BJ (cell line): ENCODE results near the gene C14orf180. TPM values are rescaled to one million over a fixed set of nuclear protein-coding genes. Genes with fewer than 3 reads are reported as not detected.

Experiments used
- CTCF ChIA-PET: fragments of 350-600 bp; formaldehyde crosslinking; extraction: SDS; loops from one replicate; lab custom pipeline; 2021; ENCODE audit warnings: antibody characterized with exemption, inconsistent platforms; lab: Yijun Ruan, JAX
- POLR2A ChIA-PET: fragments of 300-600 bp; sonication (Branson Sonifier 250); formaldehyde crosslinking; extraction: SDS; loops from one replicate; lab custom pipeline; 2021; ENCODE audit warnings: antibody characterized with exemption; lab: Charles Lee
- DNase-seq: peaks from one replicate; pipeline ENCODE4 v3.0.0-alpha.2; 2011; ENCODE audit warnings: low read depth
- H3K27me3 ChIP-seq: 2 replicates; pipeline ENCODE4 v1.6.0; 2011; ENCODE audit warnings: low read length; ENCODE audit not compliant: control insufficient read depth, insufficient read depth
- H3K36me3 ChIP-seq: 2 replicates; pipeline ENCODE4 v1.5.1; 2011; ENCODE audit warnings: low read length; ENCODE audit not compliant: control insufficient read depth, insufficient read depth
- H3K4me3 ChIP-seq: 2 replicates; pipeline ENCODE4 v1.5.1; 2011; ENCODE audit warnings: low read depth, mild to moderate bottlenecking, control low read depth, low read length
- polyA plus RNA-seq: library from polyadenylated mRNA; depleted of rRNA; stranded (reverse); fragments of >200 nt; gene quantifications from 2 replicates; pipeline ENCODE4 v1.2.3, GENCODE V29; 2011
- TF ChIP-seq, protein P1 (sequence below): IDR thresholded peaks from 2 replicates; pipeline ENCODE4 v1.5.1; 2011; ENCODE audit warnings: low read depth, mild to moderate bottlenecking, control low read depth, inconsistent platforms, low read length, moderate library complexity; ENCODE audit not compliant: insufficient read depth

Gene C14orf180
- polyA plus RNA-seq, 1 experiment, result not detected

DNA sequence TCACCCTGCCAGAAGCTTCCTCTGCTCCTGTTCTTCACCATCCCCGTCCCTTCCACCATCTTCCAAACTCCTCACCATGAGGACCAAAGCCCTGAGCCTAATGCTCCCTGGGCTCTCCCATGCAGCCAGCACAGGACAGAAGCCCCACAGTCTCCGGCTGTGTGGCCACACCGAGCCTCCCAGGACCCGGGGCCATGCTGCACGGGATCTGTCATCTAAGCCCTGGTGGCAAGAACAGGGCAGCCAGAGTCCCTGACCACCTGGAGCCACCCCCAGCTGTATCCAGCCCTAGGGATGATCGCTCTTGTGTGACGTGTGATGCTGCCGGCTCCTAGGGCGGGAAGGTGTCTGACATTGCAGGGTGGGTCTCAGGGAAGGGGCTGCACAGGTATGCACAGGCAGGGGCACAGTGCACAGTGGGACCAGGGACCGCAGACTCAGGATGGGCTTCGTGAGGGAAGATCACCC lies 16.9 kb downstream of the C14orf180 start:
- TF ChIP-seq, protein P1, sequence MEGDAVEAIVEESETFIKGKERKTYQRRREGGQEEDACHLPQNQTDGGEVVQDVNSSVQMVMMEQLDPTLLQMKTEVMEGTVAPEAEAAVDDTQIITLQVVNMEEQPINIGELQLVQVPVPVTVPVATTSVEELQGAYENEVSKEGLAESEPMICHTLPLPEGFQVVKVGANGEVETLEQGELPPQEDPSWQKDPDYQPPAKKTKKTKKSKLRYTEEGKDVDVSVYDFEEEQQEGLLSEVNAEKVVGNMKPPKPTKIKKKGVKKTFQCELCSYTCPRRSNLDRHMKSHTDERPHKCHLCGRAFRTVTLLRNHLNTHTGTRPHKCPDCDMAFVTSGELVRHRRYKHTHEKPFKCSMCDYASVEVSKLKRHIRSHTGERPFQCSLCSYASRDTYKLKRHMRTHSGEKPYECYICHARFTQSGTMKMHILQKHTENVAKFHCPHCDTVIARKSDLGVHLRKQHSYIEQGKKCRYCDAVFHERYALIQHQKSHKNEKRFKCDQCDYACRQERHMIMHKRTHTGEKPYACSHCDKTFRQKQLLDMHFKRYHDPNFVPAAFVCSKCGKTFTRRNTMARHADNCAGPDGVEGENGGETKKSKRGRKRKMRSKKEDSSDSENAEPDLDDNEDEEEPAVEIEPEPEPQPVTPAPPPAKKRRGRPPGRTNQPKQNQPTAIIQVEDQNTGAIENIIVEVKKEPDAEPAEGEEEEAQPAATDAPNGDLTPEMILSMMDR, result no peak
- Histone ChIP-seq H3K36me3 (no peaks in the 10 kb centered on the region), H3K4me3 (no peak overlapping the region), H3K27me3 (peaks cover 1% of the 10 kb centered on the region; the same call in 1 of the 2 replicates)
- CTCF ChIA-PET, result no interaction called here
- POLR2A ChIA-PET, result no interaction called here
- no peak for DNase-seq

DNA sequence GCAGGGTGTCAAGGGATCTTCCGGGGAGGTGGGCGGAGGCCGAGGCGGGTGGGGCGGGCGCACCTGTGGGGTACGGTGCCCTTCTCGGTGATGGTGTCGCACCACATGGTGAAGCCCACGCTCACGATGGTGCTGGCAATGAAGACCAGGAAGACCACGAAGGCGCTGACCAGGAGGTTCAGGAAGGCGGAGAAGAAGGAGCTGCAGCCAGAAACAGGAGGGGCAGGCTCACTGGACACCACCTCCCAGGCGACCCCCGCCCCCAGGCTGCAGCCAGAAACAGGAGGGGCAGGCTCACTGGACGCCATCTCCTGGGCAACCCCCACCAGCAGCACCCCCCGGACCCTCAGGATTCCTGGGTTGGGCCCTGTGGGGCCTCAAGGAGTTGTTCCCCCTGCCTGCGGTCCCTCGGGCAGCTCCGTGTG lies 17.4 kb downstream of the C14orf180 start:
- Histone ChIP-seq H3K27me3 (peaks cover 1% of the 10 kb centered on the region; the same call in 1 of the 2 replicates), H3K36me3 (no peaks in the 10 kb centered on the region), H3K4me3 (no peak overlapping the region)
- TF ChIP-seq, protein P1, result no peak
- POLR2A ChIA-PET, result no interaction called here
- no peak for DNase-seq
- CTCF ChIA-PET, result no interaction called here

DNA sequence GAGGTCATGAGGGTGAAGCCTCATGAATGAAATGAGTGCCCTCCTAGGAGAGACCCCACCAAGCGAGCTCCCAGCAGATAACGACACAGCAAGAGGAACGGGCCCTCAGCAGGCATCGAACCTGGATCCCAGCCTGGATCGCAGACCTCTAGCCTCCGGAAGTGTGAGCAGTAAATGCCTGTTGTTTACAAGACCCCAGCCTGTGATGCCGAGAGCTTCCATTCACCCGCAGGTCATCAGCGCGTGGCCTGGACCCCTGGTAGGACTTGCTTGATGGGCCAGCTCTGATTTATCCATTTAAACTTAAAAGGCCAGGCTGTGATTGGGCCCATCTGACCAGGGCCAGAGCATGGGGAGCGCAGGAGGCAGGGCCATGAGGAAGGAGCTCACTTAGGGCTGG lies 18.0 kb downstream of the C14orf180 start:
- no peak for DNase-seq
- ChIA-PET CTCF (no interaction called here), POLR2A (no interaction called here)
- H3K27me3 ChIP-seq, result peaks cover 1% of the 10 kb centered on the region; the same call in 1 of the 2 replicates
- H3K4me3 ChIP-seq, result no peak overlapping the region
- TF ChIP-seq, protein P1, result no peak
- H3K36me3 ChIP-seq, result no peaks in the 10 kb centered on the region

DNA sequence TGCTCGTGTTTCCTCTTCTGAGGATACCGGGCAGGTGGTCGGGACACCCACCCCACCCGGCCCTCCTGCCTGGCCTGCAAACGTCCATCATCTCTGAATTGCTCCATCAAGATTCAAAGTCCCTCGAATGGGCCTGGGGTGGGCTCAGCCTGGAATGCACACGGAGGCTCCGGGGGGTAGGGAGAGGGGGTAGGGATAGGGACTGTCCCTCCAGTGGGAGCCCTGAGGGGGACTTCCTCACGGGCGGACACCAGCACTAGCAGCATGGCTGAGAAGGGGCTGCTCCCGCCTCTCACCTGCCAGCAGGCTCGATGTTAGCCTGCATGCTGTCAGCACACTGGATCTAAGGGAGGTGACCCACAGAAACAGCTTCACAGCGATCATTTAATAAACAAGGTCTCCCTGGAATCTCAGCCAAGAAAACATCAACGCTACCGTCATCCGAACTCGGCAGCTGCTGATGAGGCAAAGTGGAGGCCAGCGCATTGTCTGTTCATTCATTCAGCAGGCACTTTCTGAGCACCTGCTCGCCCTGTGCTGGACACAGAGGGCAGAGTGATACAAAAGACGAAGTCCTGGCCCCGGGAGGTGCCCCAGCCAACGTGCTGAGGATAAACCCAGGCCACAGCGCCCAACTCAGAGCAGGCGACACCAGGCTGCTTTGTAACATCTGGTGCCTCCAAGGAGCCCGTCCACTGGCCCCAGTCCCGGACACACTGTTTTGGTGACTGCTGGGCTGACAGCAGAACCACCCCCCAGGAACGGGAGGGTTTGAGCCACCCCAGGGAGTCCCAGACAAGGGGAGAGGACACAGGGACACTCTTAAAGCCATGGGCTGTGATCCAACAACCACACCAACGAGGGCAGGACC lies 18.7 kb downstream of the C14orf180 start:
- peaks cover 1% of the 10 kb centered on the region; the same call in 1 of the 2 replicates for H3K27me3 ChIP-seq
- H3K36me3 ChIP-seq, result no peaks in the 10 kb centered on the region
- CTCF ChIA-PET, result no interaction called here
- DNase-seq, result no peak
- no peak overlapping the region for H3K4me3 ChIP-seq
- POLR2A ChIA-PET, result no interaction called here
- TF ChIP-seq, protein P1, result no peak

DNA sequence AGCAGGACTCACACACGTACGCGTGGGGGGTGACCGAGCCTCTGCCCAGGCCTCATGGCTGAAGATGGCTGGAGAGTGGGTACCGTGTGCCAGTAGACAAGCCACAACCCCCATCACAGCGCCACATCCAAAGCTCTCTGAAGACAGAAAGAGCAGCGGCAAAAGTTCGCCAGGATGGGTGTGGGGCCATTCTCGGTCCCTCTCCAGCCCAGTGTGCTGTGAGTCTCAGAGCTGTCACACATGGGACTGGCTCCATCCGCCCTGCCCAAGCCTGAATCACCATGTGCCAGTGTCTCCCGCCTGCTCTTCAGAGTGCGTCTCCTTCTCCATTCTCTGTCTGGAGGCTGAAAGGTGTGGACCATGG lies 19.3 kb downstream of the C14orf180 start:
- no peaks in the 10 kb centered on the region for H3K36me3 ChIP-seq
- DNase-seq, result no peak
- TF ChIP-seq, protein P1, result no peak
- POLR2A ChIA-PET, result no interaction called here
- peaks cover 1% of the 10 kb centered on the region; the same call in 1 of the 2 replicates for H3K27me3 ChIP-seq
- no peak overlapping the region for H3K4me3 ChIP-seq
- CTCF ChIA-PET, result no interaction called here
